Stimulated activated CD4-positive, alpha-beta T cell treated with anti-CD3 and anti-CD28 coated beads, Interleukin-12 subunit alpha, Interleukin-12 subunit beta, amount 100 ng/mL, for 4 hours (primary cell): ENCODE measurements around the gene MYO9A.

Experiments used
- DNase-seq: peaks from one replicate; pipeline ENCODE4 v3.0.0-alpha.2; 2020

MYO9A gene, protein sequence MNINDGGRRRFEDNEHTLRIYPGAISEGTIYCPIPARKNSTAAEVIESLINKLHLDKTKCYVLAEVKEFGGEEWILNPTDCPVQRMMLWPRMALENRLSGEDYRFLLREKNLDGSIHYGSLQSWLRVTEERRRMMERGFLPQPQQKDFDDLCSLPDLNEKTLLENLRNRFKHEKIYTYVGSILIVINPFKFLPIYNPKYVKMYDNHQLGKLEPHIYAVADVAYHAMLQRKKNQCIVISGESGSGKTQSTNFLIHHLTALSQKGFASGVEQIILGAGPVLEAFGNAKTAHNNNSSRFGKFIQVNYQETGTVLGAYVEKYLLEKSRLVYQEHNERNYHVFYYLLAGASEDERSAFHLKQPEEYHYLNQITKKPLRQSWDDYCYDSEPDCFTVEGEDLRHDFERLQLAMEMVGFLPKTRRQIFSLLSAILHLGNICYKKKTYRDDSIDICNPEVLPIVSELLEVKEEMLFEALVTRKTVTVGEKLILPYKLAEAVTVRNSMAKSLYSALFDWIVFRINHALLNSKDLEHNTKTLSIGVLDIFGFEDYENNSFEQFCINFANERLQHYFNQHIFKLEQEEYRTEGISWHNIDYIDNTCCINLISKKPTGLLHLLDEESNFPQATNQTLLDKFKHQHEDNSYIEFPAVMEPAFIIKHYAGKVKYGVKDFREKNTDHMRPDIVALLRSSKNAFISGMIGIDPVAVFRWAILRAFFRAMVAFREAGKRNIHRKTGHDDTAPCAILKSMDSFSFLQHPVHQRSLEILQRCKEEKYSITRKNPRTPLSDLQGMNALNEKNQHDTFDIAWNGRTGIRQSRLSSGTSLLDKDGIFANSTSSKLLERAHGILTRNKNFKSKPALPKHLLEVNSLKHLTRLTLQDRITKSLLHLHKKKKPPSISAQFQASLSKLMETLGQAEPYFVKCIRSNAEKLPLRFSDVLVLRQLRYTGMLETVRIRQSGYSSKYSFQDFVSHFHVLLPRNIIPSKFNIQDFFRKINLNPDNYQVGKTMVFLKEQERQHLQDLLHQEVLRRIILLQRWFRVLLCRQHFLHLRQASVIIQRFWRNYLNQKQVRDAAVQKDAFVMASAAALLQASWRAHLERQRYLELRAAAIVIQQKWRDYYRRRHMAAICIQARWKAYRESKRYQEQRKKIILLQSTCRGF (N-terminal part only)

DNA sequence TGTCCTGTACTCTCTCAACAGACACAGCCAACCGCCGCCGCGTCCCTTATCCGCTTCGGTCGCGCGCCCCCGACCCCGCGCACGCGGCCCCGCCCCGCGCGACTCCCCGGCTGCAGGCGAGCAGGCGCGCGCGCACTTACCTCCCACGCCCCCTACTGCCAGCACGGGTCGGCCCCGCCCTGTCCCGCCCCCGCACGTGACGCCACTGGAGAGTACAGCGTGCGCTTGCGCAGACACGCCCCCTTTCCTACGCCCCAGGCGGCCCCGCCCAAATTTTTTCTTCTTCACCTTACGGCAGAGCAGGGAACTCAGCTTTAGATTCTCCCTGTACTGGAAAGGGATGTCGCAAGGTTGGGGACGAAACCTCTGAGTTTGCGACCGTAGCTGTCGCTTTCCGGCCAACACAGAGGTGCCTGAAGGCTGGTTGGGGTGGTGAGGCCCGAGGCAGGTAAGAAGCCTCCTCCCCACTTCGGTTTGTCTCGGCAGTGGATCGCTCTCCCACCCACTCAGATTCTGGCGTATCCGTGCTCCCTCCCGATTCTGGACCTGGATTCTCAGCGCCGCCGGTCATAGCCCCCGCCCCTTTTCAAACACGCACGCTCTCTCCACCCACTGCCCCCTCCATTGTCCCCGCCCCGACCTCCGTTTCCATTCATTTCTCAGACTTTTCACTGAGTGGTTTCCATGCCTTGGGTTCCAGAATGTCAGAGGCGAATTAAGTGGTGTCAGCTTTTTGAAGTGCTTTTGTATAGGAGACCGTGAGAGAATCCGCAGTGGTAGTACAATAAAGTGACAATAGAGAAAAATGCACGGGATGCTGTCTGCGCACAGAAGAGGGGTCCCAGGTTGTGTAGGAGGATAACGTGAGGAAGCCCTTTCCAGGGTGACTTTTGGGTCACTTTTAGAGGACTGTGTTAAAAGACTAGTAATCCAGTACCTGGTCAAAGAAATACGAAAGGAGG lies at the start of gene MYO9A, which contains the start of gene SENP8:
MYO9A (minus strand) TSS at position 134 of the 962 bp plus-strand sequence. CDS start 71,587 bp downstream, outside the sequence.
SENP8 (plus strand) TSS at position 387 of the 962 bp plus-strand sequence. CDS start 21,221 bp downstream, outside the sequence.
- peak; percentile 100 for DNase-seq

DNA sequence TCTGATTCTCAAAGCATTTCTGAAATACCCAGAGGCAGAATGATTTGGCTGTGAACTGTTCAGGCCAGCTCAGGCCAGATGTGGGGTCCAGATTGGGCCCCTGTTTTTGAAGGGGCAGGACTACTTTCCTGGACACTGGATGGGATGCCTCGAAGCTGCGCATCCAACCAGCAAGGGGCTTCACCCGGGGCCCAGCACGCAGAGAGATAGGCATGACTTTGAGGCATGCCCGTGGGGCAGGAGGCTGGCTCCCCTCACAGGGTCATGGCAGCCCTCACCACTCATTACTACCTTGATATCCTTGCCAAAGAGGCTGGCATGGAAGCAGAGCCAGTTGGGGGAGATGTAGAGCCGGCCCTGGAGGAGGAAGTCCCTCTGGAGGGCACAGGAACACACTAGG lies 49.5 kb upstream of the MYO9A start:
- no peak for DNase-seq

DNA sequence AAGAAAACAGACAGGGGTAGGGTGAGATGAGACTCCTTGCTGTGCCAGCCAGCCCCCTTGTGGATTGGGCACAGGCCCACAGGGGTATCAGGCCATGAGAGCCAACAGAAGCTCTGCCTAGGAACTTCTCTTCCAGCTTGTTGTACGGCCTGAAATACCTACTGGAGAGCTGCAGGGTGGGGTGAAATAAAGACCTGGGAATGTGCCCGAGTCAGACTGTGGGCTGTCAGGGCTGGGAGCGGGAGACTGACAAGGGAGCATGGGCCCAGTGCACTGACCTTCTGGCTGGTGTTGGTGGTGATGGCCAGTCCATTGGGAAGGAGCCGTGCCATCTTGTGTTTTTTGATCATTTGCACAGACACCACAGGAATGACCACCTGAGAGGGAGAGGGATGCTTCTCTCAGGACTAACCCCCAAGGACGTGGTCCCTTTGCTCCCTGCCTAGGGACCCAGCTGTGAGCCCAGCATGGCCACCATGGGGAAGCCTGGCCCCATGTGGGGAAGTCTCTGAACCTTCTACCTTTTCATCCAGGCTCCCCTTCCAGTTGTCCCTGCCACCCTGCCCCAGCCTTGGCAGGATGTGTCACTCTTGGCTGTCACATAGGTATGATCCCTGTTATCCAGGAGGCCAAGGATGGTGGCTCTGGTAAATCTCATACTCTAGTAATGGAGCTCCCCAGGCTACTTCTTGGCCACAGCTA lies 48.9 kb upstream of the MYO9A start:
- no peak for DNase-seq

DNA sequence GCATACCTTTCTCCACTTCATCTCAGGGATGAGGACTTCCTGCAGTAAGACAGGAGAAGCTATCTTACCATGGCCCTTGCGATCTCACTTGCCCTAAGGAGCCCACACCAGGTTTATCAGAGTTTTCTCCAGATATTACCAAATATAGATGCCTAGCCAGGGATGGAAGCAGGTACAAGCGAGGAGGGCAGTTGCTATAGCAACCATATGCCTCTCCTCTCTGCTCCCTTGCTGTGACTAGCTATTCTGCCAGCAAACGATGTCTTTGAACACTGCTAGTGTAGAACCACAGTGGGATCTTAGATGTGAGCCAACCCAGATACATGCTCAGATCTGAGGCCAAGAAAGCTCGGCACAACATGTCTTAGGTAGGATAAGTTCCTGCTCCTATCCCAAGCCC lies 45.8 kb upstream of the MYO9A start:
- DNase-seq = no peak

DNA sequence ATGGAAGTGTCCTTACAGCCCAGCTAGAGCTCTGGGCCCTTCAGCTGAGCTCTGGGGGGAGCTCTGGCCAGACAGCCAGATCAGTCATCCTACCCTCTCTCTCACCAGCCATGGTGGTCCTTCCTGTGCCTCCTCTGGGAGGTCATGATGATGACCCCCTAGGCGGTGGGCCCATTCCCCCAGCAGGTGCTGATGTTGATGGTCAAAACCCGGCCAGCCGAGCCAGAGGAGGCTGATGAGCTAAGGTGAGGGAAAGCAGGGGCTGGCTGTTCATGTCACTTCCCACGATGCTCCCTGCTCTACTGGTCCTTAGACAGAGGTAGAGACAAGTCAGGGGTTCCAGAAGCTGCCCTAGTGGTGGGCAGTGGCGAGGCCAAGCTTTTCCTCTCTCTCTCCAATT lies 44.6 kb upstream of the MYO9A start:
- DNase-seq = no peak

DNA sequence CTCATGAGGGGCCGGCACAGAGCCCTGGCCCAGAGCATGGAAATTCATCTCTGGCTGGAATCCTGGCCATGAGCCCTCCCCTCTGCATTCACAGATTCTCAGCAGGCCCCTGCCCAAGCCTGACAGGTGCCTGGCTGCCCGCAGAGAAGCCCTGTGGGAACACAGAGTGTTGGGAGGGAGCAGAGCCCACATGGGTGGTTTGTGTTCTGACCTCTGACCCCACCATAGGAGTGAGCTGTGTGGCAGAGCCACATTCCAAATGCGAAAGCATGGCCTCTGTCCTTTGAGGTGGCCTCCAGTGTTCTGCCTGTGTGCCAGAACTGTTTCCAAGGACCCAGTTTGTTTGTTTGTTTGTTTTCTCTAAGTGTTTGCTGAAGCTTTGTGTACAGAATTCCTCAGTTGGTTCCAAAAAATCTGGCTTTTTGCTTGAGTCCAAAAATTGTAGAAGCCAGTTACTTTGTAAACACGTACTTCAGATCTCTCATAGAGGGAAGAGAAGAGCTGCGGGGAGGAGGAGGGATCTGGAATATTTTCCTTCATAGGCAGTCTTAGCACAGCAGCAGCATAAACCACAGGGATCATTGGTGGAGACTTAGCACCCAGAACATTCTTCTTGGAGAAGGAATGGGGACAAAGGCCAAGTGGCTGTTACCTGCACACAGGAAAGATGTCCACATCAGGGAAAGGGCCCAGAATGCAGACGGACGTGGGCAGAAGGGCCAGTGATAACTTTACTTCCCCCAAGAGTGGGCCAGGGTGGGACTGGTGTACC lies 43.6 kb upstream of the MYO9A start:
- no peak for DNase-seq

DNA sequence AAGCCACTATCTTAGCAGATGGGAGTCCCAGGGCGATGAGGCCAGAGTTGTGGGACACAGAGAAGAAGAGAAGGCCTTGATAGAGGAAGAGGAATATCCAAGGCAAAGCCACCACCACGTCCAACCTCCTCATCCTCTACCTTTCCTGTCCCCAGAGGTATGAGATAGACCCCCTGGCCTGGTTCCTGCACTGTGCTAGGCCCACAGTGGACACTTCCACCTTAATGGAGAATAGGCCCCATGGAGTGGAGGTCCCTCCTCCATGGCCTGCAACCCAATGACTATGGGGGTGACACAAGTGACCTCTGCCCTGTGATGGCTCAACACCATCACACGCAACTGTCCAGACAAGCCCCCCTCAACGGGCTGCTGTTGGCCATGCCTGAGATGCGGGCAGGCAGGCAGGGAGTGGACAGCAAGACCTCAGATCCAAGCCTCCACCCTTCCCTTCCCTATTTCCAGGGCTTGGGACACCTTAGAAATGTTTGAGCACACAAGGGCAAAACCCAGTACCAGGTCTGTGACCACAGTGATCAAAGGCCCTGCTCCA lies 42.8 kb upstream of the MYO9A start:
- DNase-seq = no peak

DNA sequence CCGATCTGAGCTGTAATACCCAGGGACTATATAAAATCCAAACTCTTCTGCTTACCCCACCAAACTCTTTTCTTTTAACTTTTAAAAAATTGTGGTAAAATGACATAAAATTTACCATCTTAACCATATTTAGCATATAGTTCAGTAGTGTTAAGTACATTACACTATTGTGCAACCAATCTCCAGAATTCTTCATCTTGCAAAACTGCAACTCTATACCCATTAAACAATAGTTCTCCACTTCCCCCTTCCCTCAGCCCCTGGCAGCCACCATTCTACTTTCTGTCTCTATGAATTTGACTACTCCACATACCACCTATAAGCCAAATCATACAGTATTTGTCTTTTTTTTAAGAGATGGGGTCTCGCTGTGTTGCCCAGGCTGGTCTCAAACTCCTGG lies 39.0 kb upstream of the MYO9A start:
- no peak for DNase-seq

DNA sequence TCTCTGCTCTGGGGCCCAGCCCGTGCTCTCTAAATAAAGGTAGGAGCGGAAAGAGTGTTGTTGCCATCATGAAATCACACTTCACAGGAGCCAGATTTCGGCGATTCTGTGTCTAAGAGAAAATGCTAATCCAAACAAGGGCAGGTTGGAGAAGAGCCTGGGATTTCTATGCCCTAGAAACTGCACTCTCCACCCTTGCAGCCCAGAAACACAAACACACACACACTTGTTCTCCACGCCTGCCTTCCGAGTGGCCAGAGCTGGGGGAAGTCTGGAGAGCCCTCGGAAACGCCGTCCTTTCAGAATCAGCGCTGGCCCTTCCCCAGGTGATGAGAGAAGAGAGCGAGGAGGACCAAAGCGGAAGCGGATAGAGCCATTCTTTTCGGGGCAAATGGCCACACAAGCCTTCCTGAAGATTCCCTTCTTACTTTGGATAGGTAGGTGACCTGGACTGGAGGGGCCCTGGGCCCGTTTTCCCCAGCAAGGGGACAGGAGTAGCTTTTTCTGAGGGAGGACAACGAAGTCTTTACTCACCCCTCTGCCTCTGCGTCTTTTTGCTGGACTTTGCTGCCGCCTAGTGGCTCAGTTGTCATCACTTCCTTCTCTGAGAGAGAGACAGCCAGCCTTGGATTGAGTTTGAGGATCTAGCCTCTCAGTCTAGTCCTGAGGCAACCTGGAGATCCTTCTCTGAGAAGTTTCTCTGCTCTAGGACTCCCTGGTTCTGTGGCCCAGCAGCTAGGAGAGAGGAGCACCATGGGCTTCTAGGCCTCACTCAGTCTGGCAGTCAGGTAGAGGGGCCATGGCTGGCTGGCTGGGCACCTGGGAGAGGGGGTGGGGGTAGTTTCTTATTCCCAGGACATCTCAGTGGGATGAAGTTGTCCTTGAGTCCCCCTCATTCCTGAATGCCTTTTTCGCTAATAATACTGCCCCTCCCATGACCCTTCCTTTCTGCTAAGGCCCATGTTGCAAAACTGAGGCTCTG lies 38.0 kb upstream of the MYO9A start:
- DNase-seq = peak; percentile 82

DNA sequence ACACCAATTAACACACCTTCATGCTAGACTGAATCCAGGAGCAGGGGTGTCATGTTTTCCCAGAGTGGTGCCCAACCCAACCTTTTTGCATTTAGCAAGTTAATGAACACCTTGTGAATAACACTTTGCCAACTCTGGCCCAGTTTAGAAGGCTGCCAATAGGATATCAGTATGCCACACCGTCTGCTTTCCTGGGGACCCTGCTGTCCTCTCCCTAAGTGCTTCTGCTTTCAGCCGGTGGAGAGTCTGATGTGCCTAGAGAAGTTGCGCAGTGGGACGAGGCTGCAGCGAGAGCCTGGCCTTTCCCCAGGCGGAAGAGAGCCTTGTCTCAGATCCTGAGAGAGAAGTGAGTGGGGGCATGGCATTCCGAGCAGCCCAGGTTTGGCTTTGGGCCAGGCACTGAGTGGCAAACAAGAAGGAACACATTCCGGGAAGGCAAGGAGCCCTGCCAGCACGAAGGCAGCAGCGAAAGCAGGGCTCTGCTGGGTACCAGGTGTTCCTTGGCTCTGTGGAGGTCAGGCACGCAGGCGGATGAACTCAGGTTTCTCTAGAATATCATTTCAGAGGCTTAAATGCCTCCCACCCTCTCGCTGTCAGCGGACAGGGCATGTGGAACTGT lies 37.2 kb upstream of the MYO9A start:
- no peak for DNase-seq

DNA sequence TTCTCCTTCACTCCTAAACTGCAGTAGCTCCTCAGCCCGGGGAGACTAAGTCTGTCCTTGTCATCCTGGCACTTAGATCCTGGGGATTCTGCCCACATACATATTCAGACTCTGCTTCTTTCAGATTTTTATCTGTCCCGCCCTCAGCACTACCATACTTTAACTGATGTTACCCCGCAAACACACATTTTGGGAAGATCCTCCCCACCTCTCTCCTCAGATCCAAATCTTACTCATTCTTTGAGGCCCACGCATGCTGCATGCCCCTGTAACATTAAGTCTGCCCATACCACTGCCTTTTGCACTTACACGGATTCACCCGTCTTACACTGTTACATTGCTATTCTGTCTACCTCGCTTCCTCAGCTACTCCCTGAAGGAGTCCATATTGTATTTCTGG lies 36.4 kb upstream of the MYO9A start:
- DNase-seq = no peak

DNA sequence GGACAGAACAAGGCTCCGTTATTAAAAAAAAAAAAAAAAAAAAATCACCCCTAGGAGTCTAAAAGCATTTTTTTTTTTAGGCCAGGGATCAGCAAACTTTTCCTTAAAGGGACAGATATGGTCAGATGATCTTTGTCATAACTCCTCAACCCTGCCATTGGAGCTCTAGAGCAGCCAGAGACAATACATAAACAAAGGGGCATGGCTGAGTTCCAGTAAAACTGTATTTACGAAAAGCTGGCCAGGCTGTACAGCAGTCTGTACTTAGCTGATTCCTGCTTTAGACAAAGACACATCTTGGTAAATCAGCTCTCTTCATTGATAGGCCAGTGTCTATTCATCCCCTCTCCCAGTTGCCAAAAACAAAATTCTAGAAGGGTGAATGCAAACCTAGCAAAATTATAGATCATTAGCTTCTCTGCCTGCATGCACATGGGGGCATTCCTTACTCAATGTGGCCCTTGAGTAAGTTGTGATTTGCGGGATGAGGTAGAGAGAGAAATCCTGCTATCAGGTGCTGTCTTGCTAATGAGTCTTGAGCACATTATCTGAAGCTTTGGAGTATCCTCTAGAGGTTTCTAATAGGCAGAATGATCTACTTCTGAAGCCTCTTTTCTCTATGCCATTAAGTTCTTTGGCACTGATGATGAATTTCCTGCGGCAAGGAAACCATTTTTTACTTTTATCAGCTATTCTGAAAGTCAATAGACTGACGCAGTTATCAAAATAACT lies 35.5 kb upstream of the MYO9A start:
- no peak for DNase-seq

DNA sequence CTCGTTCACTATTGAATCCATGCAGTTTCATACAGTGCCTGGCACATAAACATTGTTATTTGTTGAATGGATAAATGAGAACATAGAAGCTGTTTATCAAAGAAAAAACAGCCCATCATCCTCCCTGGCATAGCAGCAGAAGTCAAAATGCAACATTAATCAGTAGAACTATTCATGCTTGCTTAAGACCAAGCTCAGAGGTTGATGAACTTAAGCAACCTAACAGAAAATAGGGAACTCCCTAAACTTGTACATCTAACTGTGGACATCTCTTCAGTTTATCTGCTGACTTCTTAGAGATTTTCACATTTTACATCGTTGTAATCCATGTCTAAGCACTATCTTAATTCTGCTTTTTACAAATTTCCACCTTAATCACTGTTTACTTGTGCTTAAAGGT lies 29.5 kb upstream of the MYO9A start:
- DNase-seq = no peak

DNA sequence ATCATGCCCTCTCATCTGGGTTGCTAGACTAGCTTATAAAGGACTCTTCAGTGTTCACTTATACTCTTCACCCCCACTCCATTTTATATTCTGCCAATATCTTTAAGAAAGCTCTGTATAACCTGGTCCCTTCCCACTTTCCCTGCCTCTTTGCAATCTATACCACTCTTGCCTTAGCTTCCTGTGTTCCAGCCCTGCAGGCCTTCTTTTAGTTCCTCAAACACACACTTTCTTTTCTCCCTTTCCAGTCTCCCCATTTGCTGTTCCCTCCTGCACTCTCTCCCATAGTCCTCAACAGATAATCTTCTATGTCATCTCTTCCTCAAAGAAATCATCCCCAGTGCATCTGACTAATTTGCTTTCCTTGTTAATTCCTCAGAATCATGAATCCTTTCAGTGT lies 29.0 kb upstream of the MYO9A start:
- DNase-seq = no peak

DNA sequence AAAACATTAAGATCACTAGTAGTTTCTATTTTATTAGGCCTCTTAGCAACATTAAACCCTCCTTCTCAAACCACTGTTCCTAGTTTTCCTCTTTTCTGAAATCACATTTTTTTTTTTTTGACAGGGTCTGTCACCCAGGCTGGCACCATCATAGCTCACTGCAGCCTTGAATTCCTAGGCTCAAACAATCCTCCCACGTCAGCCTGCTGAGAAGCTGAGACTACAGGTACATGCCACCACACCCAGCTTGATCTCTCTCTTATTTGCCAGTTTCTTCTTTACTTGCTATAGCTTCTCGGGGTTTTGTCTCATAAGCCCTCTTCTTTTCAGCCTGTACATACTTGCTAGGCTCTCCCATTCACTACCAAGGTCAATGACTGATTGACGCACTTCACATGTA lies 28.3 kb upstream of the MYO9A start:
- DNase-seq = no peak

DNA sequence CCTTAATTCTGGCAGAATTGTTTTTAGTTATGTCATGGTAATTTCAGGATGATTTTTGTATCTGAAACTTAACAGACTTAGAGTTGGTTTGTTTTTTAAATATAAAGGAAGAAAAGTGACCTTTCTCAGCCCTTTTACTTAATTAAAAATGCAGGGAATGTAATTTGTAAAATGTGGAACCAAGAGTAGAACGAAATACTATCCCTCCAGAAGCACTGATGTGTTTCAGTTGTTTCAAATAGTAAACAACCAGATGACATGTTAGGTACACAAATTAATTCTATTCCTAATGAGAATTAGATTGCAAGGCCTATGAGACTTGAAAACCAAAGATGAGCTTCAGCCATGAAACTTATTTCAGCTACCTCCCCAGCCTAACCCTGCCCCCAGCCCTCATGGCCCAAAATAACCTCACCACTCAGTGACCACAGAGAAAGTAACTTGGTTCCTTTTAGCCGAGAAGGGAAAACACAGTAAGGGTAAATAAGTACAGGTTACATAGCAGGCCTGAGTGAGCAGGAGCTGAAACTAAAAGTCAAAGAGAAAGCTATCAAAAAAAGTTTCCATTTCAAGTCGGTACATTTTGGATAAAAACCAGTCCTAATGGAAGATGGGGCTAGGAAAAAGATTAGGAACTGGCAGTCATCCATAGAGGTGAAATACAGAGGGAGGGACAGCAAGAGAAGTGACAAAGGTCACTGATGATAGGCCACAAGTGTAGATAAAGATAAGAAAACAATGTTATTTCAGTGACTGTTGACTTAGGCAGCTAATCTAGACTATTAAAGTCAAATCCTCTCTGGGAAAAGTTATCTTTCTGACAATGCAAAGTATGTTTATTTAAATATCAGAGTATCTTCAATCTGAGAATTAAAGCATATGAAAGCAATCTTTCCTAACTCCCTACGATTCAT lies 23.5 kb upstream of the MYO9A start:
- DNase-seq = no peak

DNA sequence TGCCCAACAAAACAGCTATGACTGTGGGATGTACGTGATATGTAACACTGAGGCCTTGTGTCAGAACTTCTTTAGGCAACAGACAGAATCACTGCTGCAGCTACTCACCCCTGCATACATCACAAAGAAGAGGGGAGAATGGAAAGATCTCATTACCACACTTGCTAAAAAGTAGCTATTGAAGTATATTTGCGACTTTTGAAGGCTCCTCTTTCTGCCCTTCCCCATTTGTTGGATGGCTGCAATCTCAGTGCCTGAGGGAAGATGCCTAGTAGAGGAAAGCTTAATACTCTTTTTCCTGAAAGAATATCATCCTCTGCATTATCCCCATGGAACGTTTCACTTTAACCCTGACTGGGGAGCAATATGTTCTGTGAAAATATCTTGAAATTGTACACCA lies 22.1 kb upstream of the MYO9A start:
- DNase-seq = no peak
